ENCODE data around the gene RIC3. TPM values are rescaled to one million over a fixed set of nuclear protein-coding genes. Genes with fewer than 3 reads are reported as not detected.

RIC3 gene
- total RNA-seq, 1 donor from 2014 or later = 17.7 TPM

GRCh38 chr11:8069771-8070170 lies 99.1 kb downstream of the RIC3 start:
- H3K27ac ChIP-seq = peak overlapping the region; percentile 82
- intact Hi-C loops (cut with DNase I) = loop anchor here (5.0 kb wide), 1 partner anchor 37 kb away; no protein-coding TSS in a partner anchor
- TF ChIP-seq CTCF (IDR thresholded peaks at IDR 0.05) = no peak
- no peak for TF ChIP-seq POLR2A (IDR thresholded peaks at IDR 0.05)
- no peak for TF ChIP-seq POLR2AphosphoS5 (IDR thresholded peaks at IDR 0.05; ENCODE audit: insufficient read depth in 1 of 2, low read depth in 1 of 2)

DNA sequence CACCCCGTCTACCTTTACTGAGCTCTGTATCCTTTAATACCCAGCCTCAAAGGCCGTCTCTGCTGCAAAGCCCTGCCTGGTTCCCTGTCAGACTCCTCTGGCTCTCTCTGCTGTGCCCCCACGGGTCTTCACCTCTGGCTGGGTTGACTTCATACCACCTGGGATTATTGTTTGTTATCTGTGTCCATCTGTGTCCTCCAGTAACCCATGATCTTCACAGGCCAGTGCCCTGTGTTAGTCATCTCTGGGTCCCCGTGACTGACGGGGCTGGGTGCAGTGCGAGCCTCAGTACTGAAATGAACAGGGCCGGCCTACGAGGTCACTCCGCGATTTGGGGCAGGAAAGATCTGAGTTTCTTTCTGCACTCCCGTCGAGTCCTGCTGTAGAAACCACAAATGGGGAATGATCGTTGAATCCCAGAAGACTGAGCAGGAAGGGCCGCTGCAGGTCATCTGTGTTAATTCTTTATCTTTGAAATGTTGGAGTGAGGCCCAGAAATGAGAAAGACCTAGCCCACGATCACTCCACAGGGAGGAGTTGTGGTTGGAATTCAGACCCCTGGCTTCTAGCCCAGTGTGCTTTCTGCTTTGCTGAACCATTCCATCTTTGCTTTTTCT lies 100.1 kb downstream of the RIC3 start:
- Histone ChIP-seq H3K9me3 (no peaks in the 10 kb centered on the region), H3K27me3 (no peaks in the 10 kb centered on the region), H3K36me3 (no peaks in the 10 kb centered on the region), H3K4me1 (peaks cover 28% of the 10 kb centered on the region), H3K27ac (peak overlapping the region; percentile 82), H3K4me3 (no peak overlapping the region)
- no peak for TF ChIP-seq POLR2A (IDR thresholded peaks at IDR 0.05)
- peak in 1 of 2 donors; percentile 53 for TF ChIP-seq POLR2AphosphoS5 (IDR thresholded peaks at IDR 0.05; ENCODE audit: insufficient read depth in 1 of 2, low read depth in 1 of 2)
- no peak for TF ChIP-seq CTCF (IDR thresholded peaks at IDR 0.05)
- DNase-seq (ENCODE audit: extremely low spot score in 2 of 2) = peak in 1 of 2 donors; percentile 85
- intact Hi-C loops (cut with DNase I) = no loop called here

More at GRCh38 chr11:8069771-8070170, 99.1 kb downstream of the RIC3 start:
- Histone ChIP-seq H3K36me3 (no peaks in the 10 kb centered on the region), H3K9me3 (no peaks in the 10 kb centered on the region), H3K4me3 (no peak overlapping the region), H3K27me3 (no peaks in the 10 kb centered on the region), H3K4me1 (peaks cover 28% of the 10 kb centered on the region)
- DNase-seq (ENCODE audit: extremely low spot score in 2 of 2) = no peak

DNA sequence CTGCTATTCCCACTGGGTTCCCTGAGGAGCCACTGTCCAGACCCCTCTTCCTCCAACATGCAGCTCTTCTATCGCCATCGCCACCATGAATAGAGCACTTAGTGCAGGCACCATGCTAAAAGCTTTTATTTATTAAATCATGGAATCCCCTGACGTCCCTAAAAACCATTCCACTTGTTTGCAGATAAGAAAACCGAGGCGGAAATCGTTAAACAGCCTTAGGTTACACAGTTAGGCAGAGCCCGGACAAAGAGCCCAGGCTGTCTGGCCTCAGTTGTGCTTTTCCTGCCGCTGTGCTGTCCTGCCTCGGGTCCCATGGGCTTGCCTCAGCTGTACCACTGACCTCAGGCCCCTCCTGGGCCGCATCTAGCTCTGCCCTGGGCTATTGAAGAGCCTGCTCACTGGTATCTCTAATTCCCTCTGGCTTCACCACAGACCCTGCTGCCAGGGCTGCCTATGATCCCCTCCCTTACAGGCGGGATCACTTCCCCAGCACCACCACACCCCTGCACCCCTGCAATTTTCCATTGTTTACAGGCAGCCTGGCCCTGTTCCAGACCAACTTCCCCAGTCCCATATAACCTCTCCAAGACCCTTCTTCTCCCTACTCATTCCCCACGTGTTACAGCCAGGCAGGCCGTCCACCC lies 100.8 kb downstream of the RIC3 start:
- TF ChIP-seq CTCF (IDR thresholded peaks at IDR 0.05) (no peak), POLR2AphosphoS5 (IDR thresholded peaks at IDR 0.05; ENCODE audit: insufficient read depth in 1 of 2, low read depth in 1 of 2) (no peak), POLR2A (IDR thresholded peaks at IDR 0.05) (no peak)
- Histone ChIP-seq H3K36me3 (no peaks in the 10 kb centered on the region), H3K4me3 (no peak overlapping the region), H3K9me3 (no peaks in the 10 kb centered on the region), H3K4me1 (peaks cover 33% of the 10 kb centered on the region), H3K27me3 (no peaks in the 10 kb centered on the region), H3K27ac (peak overlapping the region; percentile 82)
- intact Hi-C loops (cut with DNase I) = no loop called here
- peak; percentile 74 to 81 for DNase-seq (ENCODE audit: extremely low spot score in 2 of 2)

DNA sequence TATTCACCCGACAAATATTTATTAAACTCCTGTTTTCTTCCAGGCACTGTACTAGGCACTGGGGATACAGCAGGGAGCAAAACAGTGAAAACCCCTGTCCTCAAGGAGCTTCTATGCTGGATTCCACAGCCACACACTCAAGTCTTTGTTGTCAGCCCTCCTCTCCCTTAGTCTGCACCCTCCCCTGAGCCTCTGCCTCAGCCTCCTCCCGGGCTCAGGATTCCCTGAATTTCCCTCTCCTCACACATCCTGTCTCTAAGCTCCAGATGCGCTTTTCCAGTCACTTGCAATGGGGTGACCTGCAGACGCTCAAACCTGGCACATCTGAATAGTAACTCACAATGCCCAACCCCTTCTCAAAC lies 101.3 kb downstream of the RIC3 start:
- peak; percentile 64 to 85 for DNase-seq (ENCODE audit: extremely low spot score in 2 of 2)
- intact Hi-C loops (cut with DNase I) = no loop called here
- Histone ChIP-seq H3K4me1 (peaks cover 38% of the 10 kb centered on the region), H3K36me3 (no peaks in the 10 kb centered on the region), H3K4me3 (no peak overlapping the region), H3K27ac (peak overlapping the region; percentile 82), H3K9me3 (no peaks in the 10 kb centered on the region), H3K27me3 (no peaks in the 10 kb centered on the region)
- no peak for TF ChIP-seq CTCF (IDR thresholded peaks at IDR 0.05)
- no peak for TF ChIP-seq POLR2AphosphoS5 (IDR thresholded peaks at IDR 0.05; ENCODE audit: insufficient read depth in 1 of 2, low read depth in 1 of 2)
- TF ChIP-seq POLR2A (IDR thresholded peaks at IDR 0.05) = no peak

DNA sequence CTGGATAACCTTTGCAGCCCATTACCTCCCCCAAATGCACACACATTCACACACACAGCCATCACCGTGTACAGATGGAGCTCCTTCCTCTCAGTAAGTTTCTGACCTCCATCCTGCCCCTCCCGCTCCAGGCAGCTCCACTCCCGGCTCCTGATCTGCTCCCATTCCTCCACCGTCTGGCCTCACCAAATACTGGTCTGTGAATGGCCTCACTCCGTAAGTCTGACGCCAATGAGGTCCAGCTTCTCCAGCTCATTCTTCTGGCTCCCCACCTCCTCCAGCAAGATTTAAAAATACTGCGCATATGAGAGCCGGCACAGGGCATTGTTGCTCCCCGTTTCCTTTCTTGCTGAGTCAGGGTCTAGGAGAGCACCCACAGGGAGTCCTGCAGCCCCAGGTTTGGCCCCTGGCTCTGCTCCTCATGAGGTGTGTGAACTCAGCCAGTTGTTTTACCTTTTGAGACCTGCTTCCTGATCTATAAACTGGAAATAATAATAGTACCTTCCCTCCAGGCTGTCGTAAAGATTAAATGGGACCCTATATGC lies 101.8 kb downstream of the RIC3 start:
- no peak for TF ChIP-seq CTCF (IDR thresholded peaks at IDR 0.05)
- TF ChIP-seq POLR2AphosphoS5 (IDR thresholded peaks at IDR 0.05; ENCODE audit: insufficient read depth in 1 of 2, low read depth in 1 of 2) = no peak
- TF ChIP-seq POLR2A (IDR thresholded peaks at IDR 0.05) = no peak
- Histone ChIP-seq H3K27me3 (no peaks in the 10 kb centered on the region), H3K4me3 (no peak overlapping the region), H3K27ac (peak overlapping the region; percentile 82), H3K36me3 (no peaks in the 10 kb centered on the region), H3K9me3 (no peaks in the 10 kb centered on the region), H3K4me1 (peaks cover 44% of the 10 kb centered on the region)
- intact Hi-C loops (cut with DNase I) = no loop called here
- no peak for DNase-seq (ENCODE audit: extremely low spot score in 2 of 2)
